ENCODE measurements around the gene DUSP19. TPM values are rescaled to one million over a fixed set of nuclear protein-coding genes. Genes with fewer than 3 reads are reported as not detected.
"Not testable (repeated sequence)": the region's sequence is repeated elsewhere in the genome, so short reads cannot be mapped to it uniquely, and the experiment has no call there.

The DUSP19 gene
- total and polyA plus RNA-seq, 10 of the 15 experiments (the other 5 are each of a cell fraction or from before 2014, with no cell fraction given): 0.16 to 1.7 (median 0.57) TPM

DNA sequence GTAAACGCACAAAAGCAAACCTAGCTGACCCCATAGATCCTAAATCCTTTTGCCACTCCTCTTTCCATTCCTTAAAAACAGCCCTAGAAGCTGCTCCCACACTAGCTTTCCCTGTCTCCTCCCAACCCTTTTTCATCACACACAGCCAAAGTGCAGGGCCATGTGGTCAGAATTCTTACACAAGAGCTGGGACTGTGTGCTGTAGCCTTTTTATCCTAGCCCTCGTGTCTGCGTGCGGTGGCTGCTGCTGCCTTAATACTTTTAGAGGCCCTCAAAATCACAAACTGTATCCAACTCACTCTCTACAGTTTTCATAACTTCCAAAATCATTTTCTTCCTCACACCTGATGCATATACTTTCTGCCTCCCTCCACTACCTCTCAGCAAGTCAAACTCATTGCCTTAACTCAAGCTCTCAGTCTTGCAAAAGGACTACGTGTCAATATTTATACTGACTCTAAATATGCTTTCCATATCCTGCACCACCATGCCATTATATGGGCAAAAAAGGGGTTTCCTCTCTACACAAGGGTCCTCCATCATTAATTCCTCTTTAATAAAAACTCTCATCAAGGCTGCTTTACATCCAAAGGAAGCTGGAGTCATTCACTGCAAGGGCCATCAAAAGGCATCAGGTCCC is 30.9 kb upstream of the DUSP19 start:
- CTCF ChIA-PET; POLR2A ChIA-PET; H3K27me3 ChIP-seq (replicated peaks in 1 of 2; ENCODE audit: control insufficient read depth in 2 of 2, insufficient read depth in 2 of 2, low read length in 1 of 2); intact Hi-C loops (cut with micrococcal nuclease; ENCODE audit: unreplicated experiment); ATAC-seq; FAIRE-seq; H3K9ac ChIP-seq (ENCODE audit: control insufficient read depth, insufficient read depth, low read length); H3K27ac ChIP-seq (ENCODE audit: control insufficient read depth, insufficient read depth); H3K36me3 ChIP-seq (ENCODE audit: control insufficient read depth in 2 of 2, insufficient read depth in 2 of 2, low read length in 1 of 2); H4K20me1 ChIP-seq (ENCODE audit: control insufficient read depth, insufficient read depth); H3K4me2 ChIP-seq (ENCODE audit: control insufficient read depth, insufficient read depth); H2AFZ ChIP-seq (ENCODE audit: control insufficient read depth, low read depth, low read length); H3K79me2 ChIP-seq (ENCODE audit: control insufficient read depth, insufficient read depth, low read length); RAD21 ChIA-PET (ENCODE audit: unreplicated experiment); BruUV-seq (replicated peaks); DNase-seq (ENCODE audit: low read depth, low spot score); H3K9me3 ChIP-seq (replicated peaks; ENCODE audit: control insufficient read depth, insufficient read depth, low read length); H3K4me1 ChIP-seq (ENCODE audit: control insufficient read depth, insufficient read depth, low read length); in situ Hi-C loops (cut with MboI); H3K4me3 ChIP-seq: not testable (repeated sequence)
- 48% methylated on average over 5 of the region's 5 CpGs for WGBS (ENCODE audit: insufficient coverage, insufficient replicate concordance, low lambda C conversion rate, missing lambda C conversion rate)
- SMC1A ChIA-PET (ENCODE audit: uncharacterized antibody, unreplicated experiment): interaction anchor here (0.9 kb wide), 1 partner anchor 9 kb away, joined by 3 read pairs; no protein-coding TSS in a partner anchor

DNA sequence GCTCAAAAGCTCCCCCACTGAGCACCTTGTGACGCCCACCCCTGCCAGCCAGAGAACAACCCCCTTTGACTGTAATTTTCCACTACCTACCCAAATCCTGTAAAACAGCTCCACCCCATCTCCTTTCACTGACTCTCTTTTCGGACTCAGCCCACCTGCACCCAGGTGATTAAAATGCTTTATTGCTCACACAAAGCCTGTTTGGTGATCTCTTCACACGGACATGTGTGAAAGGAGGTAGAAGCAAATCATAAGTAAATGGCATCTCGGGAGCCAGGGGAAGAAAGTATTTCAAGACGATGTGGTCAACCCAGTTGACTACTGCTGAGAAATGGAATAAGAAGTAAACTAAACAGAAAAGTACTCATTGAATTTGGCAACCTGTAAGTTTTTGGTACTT is 29.1 kb upstream of the DUSP19 start:
- in situ Hi-C loops (cut with MboI): no loop called here

More for the DNA sequence above, 29.1 kb upstream of the DUSP19 start:
- Histone ChIP-seq H3K9ac (ENCODE audit: control insufficient read depth, insufficient read depth, low read length) (no peak overlapping the region), H3K4me3 (no peak overlapping the region), H3K4me1 (ENCODE audit: control insufficient read depth, insufficient read depth, low read length) (no peaks in the 10 kb centered on the region), H3K27me3 (replicated peaks in 1 of 2; ENCODE audit: control insufficient read depth in 2 of 2, insufficient read depth in 2 of 2, low read length in 1 of 2) (no peaks in the 10 kb centered on the region; a peak in 1 of 4 replicates), H3K27ac (ENCODE audit: control insufficient read depth, insufficient read depth) (no peak overlapping the region), H3K9me3 (replicated peaks; ENCODE audit: control insufficient read depth, insufficient read depth, low read length) (peaks cover 2% of the 10 kb centered on the region; the same call in 2 of the 3 replicates), H3K4me2 (ENCODE audit: control insufficient read depth, insufficient read depth) (no peak overlapping the region), H2AFZ (ENCODE audit: control insufficient read depth, low read depth, low read length) (no peak overlapping the region), H4K20me1 (ENCODE audit: control insufficient read depth, insufficient read depth) (no peaks in the 10 kb centered on the region), H3K36me3 (ENCODE audit: control insufficient read depth in 2 of 2, insufficient read depth in 2 of 2, low read length in 1 of 2) (no peaks in the 10 kb centered on the region), H3K79me2 (ENCODE audit: control insufficient read depth, insufficient read depth, low read length) (no peaks in the 10 kb centered on the region)
- BruUV-seq (replicated peaks): no TSS peak
- ChIA-PET SMC1A (ENCODE audit: uncharacterized antibody, unreplicated experiment) (no interaction called here), RAD21 (ENCODE audit: unreplicated experiment) (no interaction called here), POLR2A (no interaction called here), CTCF (no interaction called here)
- DNase-seq (ENCODE audit: low read depth, low spot score) (no peak), FAIRE-seq (no peak), ATAC-seq (no peak)
- 33% methylated on average over 5 of the region's 5 CpGs for WGBS (ENCODE audit: insufficient coverage, insufficient replicate concordance, low lambda C conversion rate, missing lambda C conversion rate)
- TF ChIP-seq POLR2AphosphoS2 (IDR thresholded peaks at IDR 0.05; ENCODE audit: low read depth, low read length): no peak
- TF ChIP-seq, protein P1, sequence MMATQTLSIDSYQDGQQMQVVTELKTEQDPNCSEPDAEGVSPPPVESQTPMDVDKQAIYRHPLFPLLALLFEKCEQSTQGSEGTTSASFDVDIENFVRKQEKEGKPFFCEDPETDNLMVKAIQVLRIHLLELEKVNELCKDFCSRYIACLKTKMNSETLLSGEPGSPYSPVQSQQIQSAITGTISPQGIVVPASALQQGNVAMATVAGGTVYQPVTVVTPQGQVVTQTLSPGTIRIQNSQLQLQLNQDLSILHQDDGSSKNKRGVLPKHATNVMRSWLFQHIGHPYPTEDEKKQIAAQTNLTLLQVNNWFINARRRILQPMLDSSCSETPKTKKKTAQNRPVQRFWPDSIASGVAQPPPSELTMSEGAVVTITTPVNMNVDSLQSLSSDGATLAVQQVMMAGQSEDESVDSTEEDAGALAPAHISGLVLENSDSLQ (IDR thresholded peaks at IDR 0.05): no peak
- no peak for TF ChIP-seq HDAC2 (IDR thresholded peaks at IDR 0.05)
- TF ChIP-seq, protein P2, sequence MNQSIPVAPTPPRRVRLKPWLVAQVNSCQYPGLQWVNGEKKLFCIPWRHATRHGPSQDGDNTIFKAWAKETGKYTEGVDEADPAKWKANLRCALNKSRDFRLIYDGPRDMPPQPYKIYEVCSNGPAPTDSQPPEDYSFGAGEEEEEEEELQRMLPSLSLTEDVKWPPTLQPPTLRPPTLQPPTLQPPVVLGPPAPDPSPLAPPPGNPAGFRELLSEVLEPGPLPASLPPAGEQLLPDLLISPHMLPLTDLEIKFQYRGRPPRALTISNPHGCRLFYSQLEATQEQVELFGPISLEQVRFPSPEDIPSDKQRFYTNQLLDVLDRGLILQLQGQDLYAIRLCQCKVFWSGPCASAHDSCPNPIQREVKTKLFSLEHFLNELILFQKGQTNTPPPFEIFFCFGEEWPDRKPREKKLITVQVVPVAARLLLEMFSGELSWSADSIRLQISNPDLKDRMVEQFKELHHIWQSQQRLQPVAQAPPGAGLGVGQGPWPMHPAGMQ (IDR thresholded peaks at IDR 0.05; ENCODE audit: borderline replicate concordance): no peak
- TF ChIP-seq NBN (IDR thresholded peaks at IDR 0.05): no peak
- TF ChIP-seq LARP7 (IDR thresholded peaks at IDR 0.05): no peak
- TF ChIP-seq ZNF217 (IDR thresholded peaks at IDR 0.05): no peak
- TF ChIP-seq ZNF207 (IDR thresholded peaks at IDR 0.05; ENCODE audit: borderline replicate concordance): no peak
- intact Hi-C loops (cut with micrococcal nuclease; ENCODE audit: unreplicated experiment): no loop called here
